Naive B cell (primary cell): ENCODE data around the gene EIF3A. TPM values are rescaled to one million over a fixed set of nuclear protein-coding genes. Genes with fewer than 3 reads are reported as not detected.
"Not testable (repeated sequence)": the region's sequence is repeated elsewhere in the genome, so short reads cannot be mapped to it uniquely, and the experiment has no call there.

Experiments
- ATAC-seq, 2 donors: fragments of 150-1000 bp; cut with Tn5 transposase; 2 replicates each; pipeline ENCODE4 v1.10.0; 2021; ENCODE audit warnings: low read depth in 2 of 2, mild to moderate bottlenecking in 2 of 2, moderate library complexity in 2 of 2
- DNase-seq: peaks from one replicate; pipeline ENCODE4 v3.0.0; 2022
- H3K27ac Mint-ChIP-seq, 6 donors: one replicate each; pipeline ENCODE4 v1.8.0; 2020 to 2022; ENCODE audit warnings: mild to moderate bottlenecking in 6 of 6, mixed read lengths in 6 of 6, moderate library complexity in 5 of 6, inconsistent platforms in 2 of 6
- H3K27me3 Mint-ChIP-seq, 3 donors: one replicate each; pipeline ENCODE4 v1.8.0; 2021 to 2022; ENCODE audit warnings: mixed read lengths in 3 of 3, mild to moderate bottlenecking in 1 of 3
- H3K36me3 Mint-ChIP-seq, 2 donors: one replicate each; pipeline ENCODE4 v1.8.0; 2020 to 2022; ENCODE audit warnings: mixed read lengths in 2 of 2, inconsistent platforms in 1 of 2, mild to moderate bottlenecking in 1 of 2
- H3K4me1 Mint-ChIP-seq, 3 donors: one replicate each; pipeline ENCODE4 v1.8.0; 2020 to 2022; ENCODE audit warnings: mixed read lengths in 3 of 3, inconsistent platforms in 1 of 3, mild to moderate bottlenecking in 1 of 3, moderate library complexity in 1 of 3
- H3K4me3 Mint-ChIP-seq, 8 donors: one replicate each; pipeline ENCODE4 v1.8.0; 2020 to 2022; ENCODE audit warnings: mild to moderate bottlenecking in 8 of 8, mixed read lengths in 8 of 8, moderate library complexity in 8 of 8, inconsistent platforms in 2 of 8
- H3K9me3 Mint-ChIP-seq, 7 donors: one replicate each; pipeline ENCODE4 v1.8.0; 2020 to 2022; ENCODE audit warnings: mixed read lengths in 7 of 7, mild to moderate bottlenecking in 5 of 7, inconsistent platforms in 2 of 7, moderate library complexity in 1 of 7
- polyA plus RNA-seq, 6 donors: library from polyadenylated mRNA; unstranded; fragments of 300-500 nt; fragmentation: Illumina TruSeq; gene quantifications; one replicate each; pipeline ENCODE4 v1.2.3, GENCODE V29; 2021; ENCODE audit warnings: low read depth in 6 of 6

EIF3A gene
- polyA plus RNA-seq, 6 donors from 2014 or later, result 23.4 to 47.8 (median 32.0) TPM

DNA sequence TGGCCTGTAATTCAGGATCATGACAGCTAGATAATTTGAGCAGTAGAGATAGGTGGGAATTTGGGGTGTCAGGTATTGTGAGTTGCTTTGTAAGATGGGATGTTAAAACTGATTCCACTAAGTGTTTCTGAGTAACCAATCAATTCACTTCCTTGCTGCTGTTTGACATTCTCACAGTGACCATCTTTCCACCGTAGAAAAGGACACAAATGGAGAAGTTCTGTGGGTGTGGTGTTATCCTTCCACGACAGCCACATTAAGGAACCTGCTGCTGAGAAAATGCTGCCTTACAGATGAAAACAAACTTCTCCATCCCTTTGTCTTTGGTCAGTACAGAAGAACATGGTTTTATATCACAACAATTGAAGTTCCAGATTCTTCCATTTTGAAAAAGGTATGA, 27.2 kb upstream of the EIF3A start:
- H3K4me3 Mint-ChIP-seq, result peak overlapping the region in 1 of 8 donors; percentile 29
- ATAC-seq, H3K36me3 Mint-ChIP-seq, H3K27ac Mint-ChIP-seq, H3K4me1 Mint-ChIP-seq, H3K27me3 Mint-ChIP-seq, H3K9me3 Mint-ChIP-seq, DNase-seq: not testable (repeated sequence)

DNA sequence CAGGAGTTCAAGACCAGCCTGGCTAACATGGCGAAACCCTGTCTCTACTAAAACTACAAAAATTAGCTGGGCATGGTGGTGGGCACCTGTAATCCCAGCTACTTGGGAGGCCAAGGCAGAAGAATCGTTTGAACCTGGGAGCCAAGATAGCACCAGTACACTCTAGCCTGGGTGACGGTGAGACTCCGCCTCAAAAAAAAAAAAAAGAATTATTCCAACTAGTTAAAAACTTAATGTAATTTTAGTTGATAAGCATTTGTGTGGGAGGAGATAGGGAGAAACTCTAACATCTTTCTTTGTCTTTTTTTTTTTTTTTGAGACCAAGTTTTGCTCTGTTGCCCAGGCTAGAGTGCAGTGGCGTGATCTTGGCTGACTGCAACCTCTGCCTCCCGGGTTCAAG, 26.5 kb upstream of the EIF3A start:
- H3K27me3 Mint-ChIP-seq, ATAC-seq, H3K36me3 Mint-ChIP-seq, H3K4me1 Mint-ChIP-seq, DNase-seq, H3K9me3 Mint-ChIP-seq, H3K27ac Mint-ChIP-seq: not testable (repeated sequence)
- peak overlapping the region in 1 of 8 donors; percentile 29 for H3K4me3 Mint-ChIP-seq

DNA sequence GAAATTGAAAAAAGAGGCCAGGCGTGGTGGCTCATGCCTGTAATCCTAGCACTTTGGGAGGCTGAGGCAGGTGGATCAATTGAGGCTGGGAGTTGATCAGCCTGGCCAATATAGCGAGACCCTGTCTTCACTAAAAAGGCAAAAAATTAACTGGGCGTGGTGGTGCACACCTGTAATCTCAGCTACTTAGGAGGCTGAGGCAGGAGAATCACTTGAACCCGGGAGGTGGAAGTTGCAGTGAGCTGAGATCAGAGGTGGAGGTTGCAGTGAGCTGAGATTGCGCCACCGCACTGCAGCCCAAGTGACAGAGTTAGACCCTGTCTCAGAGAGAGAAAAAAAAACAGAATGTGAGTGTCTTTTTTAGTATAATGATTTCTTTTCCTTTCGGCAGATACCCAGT, 25.3 kb upstream of the EIF3A start:
- not testable (repeated sequence) for H3K4me1 Mint-ChIP-seq, DNase-seq, H3K27ac Mint-ChIP-seq, ATAC-seq, H3K36me3 Mint-ChIP-seq, H3K27me3 Mint-ChIP-seq, H3K9me3 Mint-ChIP-seq
- H3K4me3 Mint-ChIP-seq, result peak overlapping the region in 5 of 8 donors; percentile 29 to 91 (median 80)

GRCh38 chr10:119105155-119105554, 24.5 kb upstream of the EIF3A start:
- peak overlapping the region; percentile 66 to 91 (median 80) for H3K4me3 Mint-ChIP-seq

GRCh38 chr10:119104654-119105015, 24.0 kb upstream of the EIF3A start:
- ATAC-seq, result no peak
- Mint-ChIP-seq H3K4me1 (peaks cover 0 to 9% (median 8%) of the 10 kb centered on the region in 3 donors), H3K27ac (peak overlapping the region in 2 of 6 donors; percentile 24 to 49), H3K27me3 (no peaks in the 10 kb centered on the region), H3K9me3 (no peaks in the 10 kb centered on the region), H3K36me3 (peaks cover 0 to 3% of the 10 kb centered on the region in 2 donors), H3K4me3 (peak overlapping the region; percentile 66 to 87 (median 80))
- DNase-seq, result no peak

More at GRCh38 chr10:119105155-119105554, 24.5 kb upstream of the EIF3A start:
- H3K4me1 Mint-ChIP-seq, result peaks cover 0 to 9% (median 8%) of the 10 kb centered on the region in 3 donors
- H3K27me3 Mint-ChIP-seq, result no peaks in the 10 kb centered on the region
- H3K27ac Mint-ChIP-seq, result peak overlapping the region in 1 of 6 donors; percentile 49
- no peaks in the 10 kb centered on the region for H3K9me3 Mint-ChIP-seq
- H3K36me3 Mint-ChIP-seq, result peaks cover 0 to 3% of the 10 kb centered on the region in 2 donors
- ATAC-seq, result no peak
- DNase-seq, result no peak

GRCh38 chr10:119103903-119104653, 23.5 kb upstream of the EIF3A start, which contains the start of gene DENND10:
Gene DENND10 (plus strand): TSS chr10:119104113. CDS start chr10:119104143, 30 bp downstream.
- Mint-ChIP-seq H3K27me3 (no peaks in the 10 kb centered on the region), H3K27ac (peak within 1 kb of the TSS; percentile 41 to 96 (median 86)), H3K9me3 (no peaks in the 10 kb centered on the region), H3K36me3 (peaks cover 0 to under 1% of the 10 kb centered on the region in 2 donors), H3K4me3 (peak within 1 kb of the TSS; percentile 73 to 91 (median 82)), H3K4me1 (peaks cover 0 to 9% (median 8%) of the 10 kb centered on the region in 3 donors)
- DNase-seq (peak; percentile 58), ATAC-seq (peak; percentile 79 to 81)

GRCh38 chr10:119103241-119103902, 22.8 kb upstream of the EIF3A start:
- H3K27me3 Mint-ChIP-seq, result no peaks in the 10 kb centered on the region
- H3K4me1 Mint-ChIP-seq, result peaks cover 0 to 9% (median 8%) of the 10 kb centered on the region in 3 donors
- no peak for DNase-seq
- peak overlapping the region; percentile 51 to 91 (median 76) for H3K4me3 Mint-ChIP-seq
- H3K27ac Mint-ChIP-seq, result peak overlapping the region; percentile 41 to 96 (median 86)
- ATAC-seq, result no peak
- no peaks in the 10 kb centered on the region for H3K9me3 Mint-ChIP-seq
- H3K36me3 Mint-ChIP-seq, result no peaks in the 10 kb centered on the region

DNA sequence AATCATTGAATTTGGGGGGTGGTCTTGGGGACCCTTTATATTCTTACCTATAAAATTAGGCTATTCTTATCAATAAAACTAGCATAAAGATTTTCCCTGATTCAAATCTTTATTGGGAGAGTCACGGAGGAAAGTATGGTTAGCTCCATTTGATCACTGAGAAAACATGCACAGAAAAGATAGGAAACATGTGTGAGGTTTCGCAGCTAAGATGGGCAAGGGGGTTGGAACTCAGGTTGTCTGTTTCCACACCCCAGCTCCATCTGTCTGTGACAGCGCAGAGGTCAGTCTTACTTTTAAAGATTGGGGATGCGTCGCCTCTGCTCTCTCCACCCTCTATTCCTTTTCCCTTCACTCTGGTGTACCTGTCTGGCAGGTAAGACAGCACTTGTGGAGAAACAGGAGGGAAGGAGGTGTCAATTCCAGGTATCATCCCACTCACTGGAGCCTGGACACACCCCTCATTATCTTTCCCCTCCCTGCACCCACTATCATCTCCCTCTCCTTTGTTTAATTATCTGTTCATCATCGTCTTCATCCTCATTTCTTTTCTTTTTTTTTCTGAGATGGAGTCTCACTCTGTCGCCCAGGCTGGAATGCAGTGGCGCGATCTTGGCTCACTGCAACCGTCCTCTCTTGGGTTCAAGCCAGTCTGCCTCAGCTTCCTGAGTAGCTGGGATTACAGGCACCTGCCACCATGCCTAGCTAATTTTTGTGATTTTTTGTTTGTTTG, 20.9 kb upstream of the EIF3A start:
- Mint-ChIP-seq H3K27ac (peak overlapping the region in 1 of 6 donors; percentile 68), H3K36me3 (no peaks in the 10 kb centered on the region), H3K4me1 (peaks cover 0 to 9% (median 8%) of the 10 kb centered on the region in 3 donors), H3K27me3 (no peaks in the 10 kb centered on the region), H3K4me3 (peak overlapping the region in 2 of 8 donors; percentile 5 to 52), H3K9me3 (no peaks in the 10 kb centered on the region)
- no peak for ATAC-seq
- no peak for DNase-seq

- DNase-seq (no peak), ATAC-seq (no peak)
- H3K27ac Mint-ChIP-seq, result no peak overlapping the region
- peak overlapping the region in 1 of 8 donors; percentile 12 for H3K4me3 Mint-ChIP-seq
- no peaks in the 10 kb centered on the region for H3K36me3 Mint-ChIP-seq
- peaks cover 0 to 12% (median 9%) of the 10 kb centered on the region in 3 donors for H3K4me1 Mint-ChIP-seq
- peaks cover 0 to 4% (median 0%) of the 10 kb centered on the region in 3 donors for H3K27me3 Mint-ChIP-seq
- no peaks in the 10 kb centered on the region for H3K9me3 Mint-ChIP-seq
Observed at GRCh38 chr10:119100434-119101238, 20.0 kb upstream of the EIF3A start.

DNA sequence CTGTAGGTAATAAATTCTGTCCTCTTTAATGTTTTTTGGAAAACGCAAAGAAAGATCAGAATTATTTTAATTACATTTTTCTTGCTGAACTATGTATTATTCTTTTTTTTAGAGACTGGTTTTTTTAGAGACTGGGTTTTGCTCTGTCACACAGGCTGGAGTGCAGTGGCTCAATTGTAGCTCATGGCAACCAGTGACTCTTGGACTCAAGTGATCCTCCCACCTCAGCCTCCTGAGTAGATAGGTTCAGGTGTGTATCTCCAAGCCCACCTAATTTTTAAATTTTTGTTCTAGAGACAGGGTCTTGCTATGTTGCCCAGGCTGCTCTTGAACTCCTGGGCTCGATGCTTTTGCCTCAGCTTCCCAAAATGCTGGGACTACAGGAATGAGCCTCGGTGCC, 18.0 kb upstream of the EIF3A start:
- ATAC-seq (no peak), DNase-seq (no peak)
- Mint-ChIP-seq H3K27ac (no peak overlapping the region), H3K4me1 (peaks cover 0 to 11% (median 4%) of the 10 kb centered on the region in 3 donors), H3K36me3 (no peaks in the 10 kb centered on the region), H3K27me3 (peaks cover 0 to 4% (median 0%) of the 10 kb centered on the region in 3 donors), H3K9me3 (no peaks in the 10 kb centered on the region), H3K4me3 (no peak overlapping the region)

DNA sequence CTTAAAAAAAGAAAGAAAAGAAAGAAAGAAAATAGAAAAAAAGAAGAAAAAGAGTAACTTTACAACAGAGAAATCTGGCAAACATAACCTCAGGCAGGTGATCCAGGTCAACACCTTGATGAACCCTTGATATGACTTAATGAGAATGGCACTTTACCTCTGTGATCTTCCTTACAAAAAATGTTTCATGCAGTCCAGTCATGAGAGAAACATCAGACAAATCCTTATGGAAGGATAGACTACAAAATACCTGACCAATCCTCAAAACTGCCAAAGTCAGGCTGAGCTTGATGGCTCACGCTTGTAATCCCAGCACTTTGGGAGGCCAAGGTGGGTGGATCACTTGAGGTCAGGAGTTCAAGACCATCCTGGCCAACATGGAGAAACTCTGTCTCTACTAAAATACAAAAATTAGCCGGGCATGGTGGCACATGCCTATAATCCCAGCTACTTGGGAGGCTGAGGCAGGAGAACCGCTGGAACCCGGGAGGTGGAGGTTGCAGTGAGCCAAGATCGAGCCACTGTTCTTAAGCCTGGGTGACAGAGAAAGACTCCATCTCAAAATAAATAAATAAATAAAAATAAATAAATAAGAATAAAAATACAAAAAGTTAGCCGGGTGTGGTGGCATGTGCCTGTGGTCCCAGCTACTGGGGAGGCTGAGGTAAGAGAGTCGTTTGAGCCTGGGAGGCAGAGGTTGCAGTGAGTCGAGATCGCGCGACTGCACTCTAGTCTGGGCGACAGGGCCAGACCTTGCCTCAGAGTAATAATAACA, 16.2 kb upstream of the EIF3A start:
- not testable (repeated sequence) for H3K4me1 Mint-ChIP-seq, H3K4me3 Mint-ChIP-seq
- peaks cover 0 to 12% (median 4%) of the 10 kb centered on the region in 3 donors for H3K27me3 Mint-ChIP-seq

DNA sequence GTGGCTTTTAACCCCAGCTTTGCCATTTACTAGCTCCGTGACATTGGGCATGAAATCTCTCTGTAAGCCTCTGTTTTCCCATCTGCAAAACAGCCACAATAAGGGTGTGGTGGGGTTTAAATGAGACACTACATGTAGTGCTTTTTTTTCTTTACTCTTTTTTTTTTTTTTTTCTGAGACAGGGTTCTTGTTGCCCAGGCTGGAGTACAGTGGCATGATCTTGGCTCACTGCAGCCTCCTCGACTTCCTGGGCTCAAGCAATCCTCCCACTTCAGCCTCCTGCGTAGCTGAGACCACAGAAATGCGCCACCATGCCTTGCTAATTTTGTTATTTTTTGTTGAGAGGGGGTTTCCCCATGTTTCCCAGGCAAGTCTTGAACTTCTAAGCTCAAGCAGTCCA, 15.0 kb upstream of the EIF3A start:
- no peak for ATAC-seq
- Mint-ChIP-seq H3K4me3 (no peak overlapping the region), H3K4me1 (peaks cover 0 to 14% (median 9%) of the 10 kb centered on the region in 3 donors), H3K27me3 (peaks cover 0 to 12% (median 4%) of the 10 kb centered on the region in 3 donors), H3K27ac (no peak overlapping the region), H3K36me3 (no peaks in the 10 kb centered on the region), H3K9me3 (no peaks in the 10 kb centered on the region)
- DNase-seq, result no peak

More for the DNA sequence above, 16.2 kb upstream of the EIF3A start:
- not testable (repeated sequence) for DNase-seq, ATAC-seq, H3K27ac Mint-ChIP-seq, H3K36me3 Mint-ChIP-seq, H3K9me3 Mint-ChIP-seq
